Natural killer cell (primary cell): Measurements from ENCODE around the gene PCDH1. TPM values are rescaled to one million over a fixed set of nuclear protein-coding genes. Genes with fewer than 3 reads are reported as not detected.
"Not testable (repeated sequence)": the region's sequence is repeated elsewhere in the genome, so short reads cannot be mapped to it uniquely, and the experiment has no call there.

Experiments used
- ATAC-seq, 3 donors: fragments of 150-1000 bp in 2 of 3; fragments of 200-7000 bp in 1 of 3; cut with Tn5 transposase; 1 replicate in 1 of 3; 2 replicates in 2 of 3; pipeline ENCODE4 v1.10.0; 2021; ENCODE audit warnings: mild to moderate bottlenecking in 2 of 3, moderate library complexity in 2 of 3
- DNase-seq, 2 donors: peaks; one replicate each; pipeline versions ENCODE4 v3.0.0 to v3.0.0-alpha.2; 2013 to 2021; ENCODE audit warnings: mixed read lengths in 1 of 2
- H3K27ac ChIP-seq: one replicate; pipeline ENCODE4 v1.5.1; 2013; ENCODE audit warnings: mild to moderate bottlenecking, low read length
- H3K27me3 ChIP-seq: one replicate; pipeline ENCODE4 v1.6.1; 2013; ENCODE audit warnings: low read length; ENCODE audit not compliant: control insufficient read depth, insufficient read depth
- H3K36me3 ChIP-seq: one replicate; pipeline ENCODE4 v1.6.1; 2013; ENCODE audit warnings: low read length; ENCODE audit not compliant: control insufficient read depth, insufficient read depth
- H3K4me1 ChIP-seq: one replicate; pipeline ENCODE4 v1.6.1; 2013; ENCODE audit warnings: low read length; ENCODE audit not compliant: control insufficient read depth, insufficient read depth
- H3K4me3 ChIP-seq: one replicate; pipeline ENCODE4 v1.5.1; 2013; ENCODE audit warnings: low read length
- H3K9me3 ChIP-seq: one replicate; pipeline ENCODE4 v1.6.1; 2013; ENCODE audit warnings: low read length; ENCODE audit not compliant: control insufficient read depth, insufficient read depth
- H3K27ac Mint-ChIP-seq, 2 donors: one replicate each; pipeline ENCODE4 v1.8.0; 2022; ENCODE audit warnings: mild to moderate bottlenecking in 2 of 2, mixed read lengths in 2 of 2, moderate library complexity in 1 of 2
- H3K27me3 Mint-ChIP-seq, 2 donors: one replicate each; pipeline ENCODE4 v1.8.0; 2022; ENCODE audit warnings: low read depth in 2 of 2, mixed read lengths in 2 of 2
- H3K36me3 Mint-ChIP-seq: one replicate; pipeline ENCODE4 v1.8.0; 2022; ENCODE audit warnings: mixed read lengths
- H3K4me1 Mint-ChIP-seq, 2 donors: one replicate each; pipeline ENCODE4 v1.8.0; 2022; ENCODE audit warnings: mixed read lengths in 2 of 2
- H3K4me3 Mint-ChIP-seq: one replicate; pipeline ENCODE4 v1.8.0; 2022; ENCODE audit warnings: mild to moderate bottlenecking, moderate library complexity, mixed read lengths
- H3K9me3 Mint-ChIP-seq, 2 donors: one replicate each; pipeline ENCODE4 v1.8.0; 2022; ENCODE audit warnings: mixed read lengths in 2 of 2
- CTCF ChIP-seq: fragments of 200-600 bp; IDR thresholded peaks from one replicate; pipeline ENCODE4 v1.8.0; 2022; ENCODE audit warnings: antibody characterized with exemption
- WGBS: methylation state at CpG from one replicate; pipeline ENCODE4 v1.1.7; 2013; ENCODE audit warnings: missing lambda C conversion rate; ENCODE audit not compliant: insufficient coverage; 5-methylcytosine and 5-hydroxymethylcytosine counted together
- intact Hi-C: fragments of 100-400 bp; cut with micrococcal nuclease; formaldehyde crosslinking; loops from one replicate; pipeline ENCODE4 v1.14.2; 2022
- total RNA-seq, 4 donors: library from RNA; stranded (reverse); fragments of 120-200 nt in 1 of 4; gene quantifications; one replicate each; pipeline versions ENCODE4 v1.2.3 to v1.2.4, GENCODE V29; 2013 to 2022

PCDH1 gene
- total RNA-seq, 3 donors from 2014 or later (not counting 1 experiment from before 2014, with no cell fraction given): 19.2 to 39.2 (median 32.1) TPM

DNA sequence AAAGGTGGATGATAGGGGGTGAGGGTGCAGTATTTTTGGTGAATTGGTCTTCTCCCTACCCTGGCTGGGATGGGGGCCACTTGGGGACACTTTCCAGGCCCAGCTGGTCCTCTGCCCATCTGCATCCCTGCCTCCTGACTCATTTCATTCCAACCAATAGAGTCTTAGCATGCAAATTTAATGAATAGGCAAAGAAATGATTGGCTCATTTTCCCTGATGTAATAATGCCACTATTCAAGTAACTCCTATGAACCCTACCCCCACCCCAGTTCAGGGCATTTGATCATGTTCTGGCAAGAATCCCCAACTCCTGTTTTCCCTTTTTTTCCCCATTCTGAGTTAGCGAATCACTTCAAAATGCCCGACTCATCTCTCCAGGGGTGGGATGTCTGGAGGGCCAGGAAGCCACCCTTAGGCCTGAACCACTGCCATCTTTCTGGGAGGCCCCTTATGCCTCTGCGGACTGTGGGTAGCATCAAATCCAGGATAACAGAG, 56.7 kb downstream of the PCDH1 start:
- Histone ChIP-seq H3K36me3 (no peaks in the 10 kb centered on the region), H3K9me3 (no peaks in the 10 kb centered on the region), H3K27me3 (no peaks in the 10 kb centered on the region), H3K4me3 (no peak overlapping the region), H3K27ac (no peak overlapping the region), H3K4me1 (no peaks in the 10 kb centered on the region)
- ATAC-seq: no peak
- no peak for DNase-seq
- Mint-ChIP-seq H3K36me3 (no peaks in the 10 kb centered on the region), H3K27me3 (peaks cover 6 to 13% of the 10 kb centered on the region in 2 donors), H3K27ac (no peak overlapping the region), H3K4me1 (no peaks in the 10 kb centered on the region), H3K9me3 (no peaks in the 10 kb centered on the region), H3K4me3 (no peak overlapping the region)
- no peak for TF ChIP-seq CTCF
- intact Hi-C loops: no loop called here
- WGBS: 91% methylated on average over 3 of the region's 3 CpGs

GRCh38 chr5:141820686-141821085, 57.5 kb downstream of the PCDH1 start:
- H3K27ac Mint-ChIP-seq, H3K27ac ChIP-seq, H3K4me3 ChIP-seq, DNase-seq, intact Hi-C loops, H3K4me1 ChIP-seq, H3K4me1 Mint-ChIP-seq, H3K4me3 Mint-ChIP-seq, H3K36me3 ChIP-seq, H3K9me3 ChIP-seq, H3K9me3 Mint-ChIP-seq, H3K36me3 Mint-ChIP-seq, H3K27me3 ChIP-seq, ATAC-seq: not testable (repeated sequence)
- peaks cover 6 to 13% of the 10 kb centered on the region in 2 donors for H3K27me3 Mint-ChIP-seq
- WGBS: 92% methylated on average over 15 of the region's 15 CpGs

DNA sequence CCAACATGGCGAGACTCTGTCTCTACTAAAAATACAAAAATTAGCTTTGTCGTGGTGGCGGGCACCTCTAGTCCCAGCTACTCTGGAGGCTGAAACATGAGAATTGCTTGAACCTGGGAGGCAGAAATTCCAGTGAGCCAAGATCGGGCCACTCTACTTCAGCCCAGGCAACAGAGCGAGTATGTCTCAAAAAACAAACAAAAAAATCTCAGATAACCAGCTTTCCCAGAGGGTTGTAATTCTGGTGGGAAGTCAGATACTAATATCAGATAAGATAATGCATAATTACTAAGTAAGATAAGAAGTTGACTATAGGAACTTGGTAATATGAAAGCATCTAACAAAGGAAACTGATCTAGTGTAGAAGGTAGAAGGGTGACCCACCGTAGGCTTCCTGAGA, 60.6 kb downstream of the PCDH1 start:
- no peak overlapping the region for H3K27ac ChIP-seq
- DNase-seq (no peak), ATAC-seq (no peak)
- H3K4me3 Mint-ChIP-seq: no peak overlapping the region
- no peaks in the 10 kb centered on the region for H3K9me3 Mint-ChIP-seq
- no peaks in the 10 kb centered on the region for H3K36me3 Mint-ChIP-seq
- 90% methylated on average over 5 of the region's 6 CpGs for WGBS
- no peaks in the 10 kb centered on the region for H3K4me1 ChIP-seq
- H3K27ac Mint-ChIP-seq: no peak overlapping the region
- no peaks in the 10 kb centered on the region for H3K9me3 ChIP-seq
- no peak overlapping the region for H3K4me3 ChIP-seq
- no peak for TF ChIP-seq CTCF
- intact Hi-C loops: no loop called here
- H3K27me3 ChIP-seq: no peaks in the 10 kb centered on the region
- H3K4me1 Mint-ChIP-seq: no peaks in the 10 kb centered on the region
- H3K36me3 ChIP-seq: no peaks in the 10 kb centered on the region
- H3K27me3 Mint-ChIP-seq: peaks cover 7 to 13% of the 10 kb centered on the region in 2 donors

- Mint-ChIP-seq H3K27me3 (peaks cover 13 to 14% of the 10 kb centered on the region in 2 donors), H3K27ac (no peak overlapping the region), H3K4me1 (no peaks in the 10 kb centered on the region), H3K4me3 (no peak overlapping the region), H3K36me3 (no peaks in the 10 kb centered on the region), H3K9me3 (no peaks in the 10 kb centered on the region)
- intact Hi-C loops: no loop called here
- Histone ChIP-seq H3K27me3 (peaks cover under 1% of the 10 kb centered on the region), H3K4me3 (no peak overlapping the region), H3K27ac (no peak overlapping the region), H3K4me1 (no peaks in the 10 kb centered on the region), H3K36me3 (no peaks in the 10 kb centered on the region), H3K9me3 (no peaks in the 10 kb centered on the region)
- DNase-seq (no peak), ATAC-seq (no peak)
- no peak for TF ChIP-seq CTCF
- 62% methylated on average over 10 of the region's 11 CpGs for WGBS
Measured at GRCh38 chr5:141816598-141817399, 61.4 kb downstream of the PCDH1 start.
